WI38 (cell line): ENCODE results near the gene TXNL4A.

ENCODE experiments used
- H3K4me3 ChIP-seq: 2 replicates; pipeline ENCODE4 v1.5.1; 2011; ENCODE audit warnings: low read depth, mild to moderate bottlenecking, control low read depth, low read length
- CTCF ChIP-seq: IDR thresholded peaks from 2 replicates; pipeline ENCODE4 v1.5.1; 2012; ENCODE audit warnings: low read depth, mild to moderate bottlenecking, control low read depth, low read length

The TXNL4A gene

GRCh38 chr18:79945118-79946042 is 43.0 kb downstream of the TXNL4A start:
- no peak overlapping the region for H3K4me3 ChIP-seq
- no peak for TF ChIP-seq CTCF

- no peak overlapping the region for H3K4me3 ChIP-seq
- TF ChIP-seq CTCF: no peak
Observed at GRCh38 chr18:79944746-79945117, 43.6 kb downstream of the TXNL4A start.

DNA sequence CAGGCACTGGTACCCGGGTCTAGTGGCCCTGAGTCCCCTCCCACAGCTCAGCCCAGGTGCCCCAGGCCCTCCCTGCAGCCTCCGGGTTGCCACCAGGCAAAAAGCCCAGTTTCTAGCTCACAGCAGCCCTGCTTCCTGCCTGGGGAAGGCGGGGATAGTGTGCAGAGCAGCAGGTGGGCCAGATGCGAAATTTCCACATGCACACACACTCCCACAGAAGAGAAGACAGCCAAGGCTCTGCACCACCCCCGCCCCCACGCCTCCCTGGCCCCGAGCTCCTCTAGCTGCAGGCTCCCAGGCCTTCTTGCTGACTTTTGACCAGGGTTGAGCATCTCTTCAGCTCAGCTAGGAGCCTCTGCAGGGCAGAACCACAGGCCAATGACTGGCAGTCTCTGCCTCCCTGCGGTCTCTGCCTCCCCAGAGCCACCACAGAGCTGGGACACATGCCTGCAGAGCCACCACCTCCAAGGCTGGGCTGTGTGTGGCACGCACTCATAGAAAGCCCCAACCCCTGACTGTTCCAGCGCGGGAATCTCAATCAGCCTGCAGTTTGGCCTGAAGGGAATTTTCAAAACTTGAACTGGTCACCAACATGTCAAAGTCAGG is 44.1 kb downstream of the TXNL4A start:
- TF ChIP-seq CTCF: no peak

GRCh38 chr18:79943608-79944125 is 44.7 kb downstream of the TXNL4A start:
- H3K4me3 ChIP-seq: no peak overlapping the region
- no peak for TF ChIP-seq CTCF

More for the DNA sequence above, 44.1 kb downstream of the TXNL4A start:
- no peak overlapping the region for H3K4me3 ChIP-seq

DNA sequence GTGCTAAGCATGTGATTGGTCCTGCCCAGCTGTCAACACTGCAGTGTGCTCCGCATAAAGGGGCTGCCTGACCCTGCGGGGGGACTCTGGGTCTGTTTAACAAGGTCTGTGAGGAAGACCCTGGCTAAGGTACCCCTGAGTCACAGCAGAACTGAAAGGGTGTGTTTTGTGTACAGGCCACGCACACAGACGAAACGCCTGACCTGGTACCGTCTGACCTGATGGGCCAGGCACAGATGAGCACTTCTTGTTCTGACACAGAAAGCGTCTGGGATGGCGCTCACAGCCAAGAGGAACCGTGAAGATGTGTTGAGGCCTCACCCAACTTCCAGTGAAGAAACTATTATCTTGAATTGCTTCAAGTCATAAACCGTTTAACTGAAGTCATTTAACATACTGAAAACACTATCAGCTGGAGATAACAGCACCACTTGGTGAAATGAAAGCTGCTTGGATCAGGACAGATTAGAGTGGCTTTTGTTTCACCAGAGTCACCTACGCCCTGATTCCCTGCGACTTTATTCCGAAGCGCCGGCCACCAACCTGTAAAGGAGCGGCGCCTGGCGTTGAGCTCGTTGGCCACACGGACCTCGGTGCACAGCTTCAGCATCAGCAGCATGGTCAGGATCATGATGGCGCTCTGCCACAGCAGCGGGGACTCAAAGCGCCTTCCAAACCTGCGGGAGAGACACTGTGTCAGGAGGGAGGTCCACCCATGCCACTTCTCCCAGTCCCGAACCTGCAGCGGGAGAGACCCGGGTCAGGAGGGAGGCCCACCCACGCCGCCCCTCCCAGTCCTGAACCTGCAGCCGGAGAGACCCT is 45.4 kb downstream of the TXNL4A start:
- TF ChIP-seq CTCF: no peak
- H3K4me3 ChIP-seq: no peak overlapping the region

DNA sequence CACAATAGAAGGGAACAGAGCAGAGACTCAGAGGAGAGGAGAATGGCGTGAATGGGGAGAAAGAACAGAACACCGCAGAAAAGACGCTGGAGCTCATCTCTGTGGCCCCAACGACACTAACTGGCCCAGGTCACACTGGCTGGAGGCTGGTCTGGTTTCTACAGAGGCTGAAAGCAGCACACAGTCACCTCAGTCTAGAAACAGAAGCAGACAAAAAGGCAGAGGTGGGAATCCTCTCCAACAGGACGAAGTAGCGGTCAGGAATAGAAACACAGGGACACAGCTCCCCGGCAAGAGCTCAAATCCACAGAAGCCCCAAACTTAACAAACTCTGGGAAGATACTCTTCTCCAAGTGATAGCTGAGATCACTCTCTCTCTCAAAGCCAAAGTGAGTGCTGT is 46.2 kb downstream of the TXNL4A start:
- no peak overlapping the region for H3K4me3 ChIP-seq
- no peak for TF ChIP-seq CTCF
